ENCODE measurements around the gene UPF2.

- TF ChIP-seq POLR2A (IDR thresholded peaks at IDR 0.05) (no peak), CTCF (IDR thresholded peaks at IDR 0.05) (no peak), POLR2AphosphoS5 (IDR thresholded peaks at IDR 0.05; ENCODE audit: insufficient read depth in 1 of 2, low read depth in 1 of 2) (no peak)
These were observed 129.4 kb downstream of the UPF2 start for GRCh38 chr10:11913079-11913641.
